ENCODE measurements around the gene COL6A3.

DNA sequence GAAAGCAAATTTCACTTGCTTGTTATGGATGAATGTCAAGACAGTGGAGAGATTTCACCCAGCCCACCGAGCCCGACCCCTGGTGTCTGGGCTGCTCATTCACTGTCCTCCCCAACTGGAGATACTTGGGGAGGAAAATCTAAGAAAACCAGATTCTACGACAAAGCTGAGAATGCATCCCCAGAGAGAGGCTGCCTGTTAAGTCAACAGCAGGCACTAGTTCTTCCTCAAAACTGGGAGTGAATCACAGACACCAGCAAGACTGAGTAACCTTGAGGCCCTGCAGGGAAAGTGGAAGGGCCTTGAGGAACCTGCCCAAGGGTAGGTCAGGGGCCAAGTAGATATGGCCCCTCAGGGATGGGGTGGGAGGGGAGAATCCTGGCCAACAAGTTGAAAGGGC, 38.9 kb upstream of the COL6A3 start:
- TF ChIP-seq, protein P1, sequence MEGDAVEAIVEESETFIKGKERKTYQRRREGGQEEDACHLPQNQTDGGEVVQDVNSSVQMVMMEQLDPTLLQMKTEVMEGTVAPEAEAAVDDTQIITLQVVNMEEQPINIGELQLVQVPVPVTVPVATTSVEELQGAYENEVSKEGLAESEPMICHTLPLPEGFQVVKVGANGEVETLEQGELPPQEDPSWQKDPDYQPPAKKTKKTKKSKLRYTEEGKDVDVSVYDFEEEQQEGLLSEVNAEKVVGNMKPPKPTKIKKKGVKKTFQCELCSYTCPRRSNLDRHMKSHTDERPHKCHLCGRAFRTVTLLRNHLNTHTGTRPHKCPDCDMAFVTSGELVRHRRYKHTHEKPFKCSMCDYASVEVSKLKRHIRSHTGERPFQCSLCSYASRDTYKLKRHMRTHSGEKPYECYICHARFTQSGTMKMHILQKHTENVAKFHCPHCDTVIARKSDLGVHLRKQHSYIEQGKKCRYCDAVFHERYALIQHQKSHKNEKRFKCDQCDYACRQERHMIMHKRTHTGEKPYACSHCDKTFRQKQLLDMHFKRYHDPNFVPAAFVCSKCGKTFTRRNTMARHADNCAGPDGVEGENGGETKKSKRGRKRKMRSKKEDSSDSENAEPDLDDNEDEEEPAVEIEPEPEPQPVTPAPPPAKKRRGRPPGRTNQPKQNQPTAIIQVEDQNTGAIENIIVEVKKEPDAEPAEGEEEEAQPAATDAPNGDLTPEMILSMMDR (conservative IDR thresholded peaks at IDR 0.05 in 1 of 2, IDR thresholded peaks at IDR 0.05 in 1 of 2; ENCODE audit: low read depth in 1 of 2, low read length in 2 of 2) = no peak
- TF ChIP-seq EZH2 (IDR thresholded peaks at IDR 0.05; ENCODE audit: low read length, missing control alignments) = no peak
